Body of pancreas (tissue), 4 donors: ENCODE data around the gene ACSM2B.
"Not testable (repeated sequence)": the region's sequence is repeated elsewhere in the genome, so short reads cannot be mapped to it uniquely, and the experiment has no call there.

Experiments used
- CTCF ChIP-seq, 7 experiments: fragments of 450-650 bp in 4 of 7; fragments of 200-600 bp in 3 of 7; sonication (generic) in 3 of 7; IDR thresholded peaks; one replicate each; pipeline ENCODE4 v1.5.1; 2016 to 2019; ENCODE audit warnings: antibody characterized with exemption in 7 of 7
- POLR2A ChIP-seq, 3 donors: fragments of 450-650 bp; IDR thresholded peaks; one replicate each; pipeline ENCODE4 v1.6.1; 2016; ENCODE audit warnings: antibody characterized with exemption in 3 of 3, mild to moderate bottlenecking in 2 of 3

GRCh38 chr16:20589486-20589885 is 13.3 kb upstream of the ACSM2B start:
- not testable (repeated sequence) for TF ChIP-seq CTCF, POLR2A (IDR thresholded peaks at IDR 0.05)
